HL-60 (cell line): ENCODE data around the gene PALM.

ENCODE experiments used
- DNase-seq, 2 experiments: peaks; one replicate each; pipeline ENCODE4 v3.0.0-alpha.2; 2010 to 2020; ENCODE audit warnings: low read depth in 1 of 2, low spot score in 1 of 2
- H3K27ac ChIP-seq: fragments of 250-450 bp; sonication (Bioruptor Pico); replicated peaks from 2 replicates; pipeline ENCODE4 v1.5.1; 2020; ENCODE audit warnings: mild to moderate bottlenecking, moderate library complexity
- H3K27me3 ChIP-seq: fragments of 250-450 bp; sonication (Bioruptor Pico); 2 replicates; pipeline ENCODE4 v1.5.1; 2021; ENCODE audit warnings: mild to moderate bottlenecking, moderate library complexity; ENCODE audit not compliant: insufficient read depth, poor library complexity, severe bottlenecking
- H3K4me3 ChIP-seq: replicated peaks from 2 replicates; pipeline ENCODE4 v1.5.1; 2011; ENCODE audit warnings: mild to moderate bottlenecking, control low read depth, low read length; ENCODE audit not compliant: insufficient read depth
- CTCF ChIP-seq: IDR thresholded peaks from one replicate; pipeline ENCODE4 v1.5.1; 2011; ENCODE audit warnings: low read length, control low read depth, inconsistent platforms; ENCODE audit not compliant: insufficient read depth
- GABPA ChIP-seq: IDR thresholded peaks from 2 replicates; pipeline ENCODE4 v1.6.1; 2012; ENCODE audit warnings: low read depth
- POLR2AphosphoS5 ChIP-seq: IDR thresholded peaks from 2 replicates; pipeline ENCODE4 v1.6.1; 2012; ENCODE audit warnings: low read depth
- REST ChIP-seq: IDR thresholded peaks from 2 replicates; pipeline ENCODE4 v1.6.1; 2012; ENCODE audit warnings: low read depth; ENCODE audit not compliant: insufficient replicate concordance
- SPI1 ChIP-seq: IDR thresholded peaks from 2 replicates; pipeline ENCODE4 v1.6.1; 2012; ENCODE audit warnings: low read depth, mild to moderate bottlenecking, borderline replicate concordance

The PALM gene

DNA sequence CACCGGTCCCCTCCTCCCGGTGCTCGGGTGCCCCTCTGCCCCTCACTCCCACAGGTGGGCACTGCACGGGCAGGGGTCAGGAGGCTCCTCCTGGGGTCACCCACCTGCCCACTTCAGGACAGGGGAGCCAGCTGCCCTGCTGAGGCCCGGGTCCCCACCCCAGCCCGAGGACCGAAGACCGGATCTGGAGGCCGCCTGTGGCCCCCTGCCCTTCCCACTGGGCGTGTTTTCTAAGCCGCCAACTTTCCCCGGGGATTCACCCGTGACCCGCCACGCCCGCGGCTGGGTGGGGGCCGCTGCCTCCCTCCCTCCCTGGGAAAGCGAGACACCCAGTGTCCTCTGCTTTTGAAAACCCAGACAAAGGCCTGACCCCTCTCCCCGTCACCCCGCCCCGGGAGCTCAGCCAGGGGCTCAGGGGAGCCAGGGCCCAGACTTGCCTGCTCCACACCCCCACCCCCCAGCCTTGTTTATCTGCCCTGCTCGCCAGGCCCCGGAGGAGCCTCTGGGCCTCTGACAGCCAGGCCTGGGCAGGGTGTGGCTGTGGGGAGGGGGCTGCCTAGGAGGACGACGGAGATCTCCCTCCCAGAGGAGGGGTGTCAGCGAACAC is 1.3 kb downstream of the PALM start:
- DNase-seq, result no peak
- H3K27me3 ChIP-seq, result peaks cover 12% of the 10 kb centered on the region
- no peak overlapping the region for H3K4me3 ChIP-seq
- TF ChIP-seq CTCF, result no peak
- no peak for TF ChIP-seq POLR2AphosphoS5
- TF ChIP-seq SPI1, result no peak
- TF ChIP-seq GABPA, result no peak
- no peak for TF ChIP-seq REST
- no peak overlapping the region for H3K27ac ChIP-seq

DNA sequence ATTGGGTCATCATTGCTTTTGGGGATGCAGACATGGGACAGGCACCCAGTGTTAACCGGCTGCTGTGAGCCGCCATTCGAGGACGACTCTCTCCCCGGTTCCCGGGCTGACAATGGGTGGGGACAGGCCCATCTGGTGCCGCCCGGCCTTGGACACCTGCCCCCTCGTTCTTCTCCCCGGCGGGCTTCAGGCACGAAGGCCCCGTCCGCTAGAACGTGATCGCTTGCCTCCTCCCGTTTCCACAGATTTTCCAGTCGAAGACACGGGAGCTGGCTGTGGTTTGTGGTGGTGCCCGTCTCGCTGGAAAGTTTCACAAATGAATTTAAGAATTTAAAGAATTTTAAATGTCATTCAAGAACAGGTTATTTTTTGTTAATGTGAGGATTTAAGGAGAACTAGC is 2.0 kb downstream of the PALM start:
- no peak overlapping the region for H3K27ac ChIP-seq
- DNase-seq, result no peak
- peaks cover 12% of the 10 kb centered on the region for H3K27me3 ChIP-seq
- no peak overlapping the region for H3K4me3 ChIP-seq
- TF ChIP-seq SPI1, result no peak
- TF ChIP-seq REST, result no peak
- TF ChIP-seq POLR2AphosphoS5, result no peak
- no peak for TF ChIP-seq GABPA
- no peak for TF ChIP-seq CTCF

GRCh38 chr19:711254-711653 is 2.5 kb downstream of the PALM start:
- TF ChIP-seq REST (no peak), SPI1 (no peak), CTCF (no peak), POLR2AphosphoS5 (no peak), GABPA (no peak)
- no peak overlapping the region for H3K27ac ChIP-seq
- no peak overlapping the region for H3K4me3 ChIP-seq
- peaks cover 12% of the 10 kb centered on the region for H3K27me3 ChIP-seq
- no peak for DNase-seq
